K562 (cell line): ENCODE measurements around the gene FGFBP3. TPM values are rescaled to one million over a fixed set of nuclear protein-coding genes. Genes with fewer than 3 reads are reported as not detected.

Experiments
- ATAC-seq: fragments of 200-7000 bp; cut with Tn5 transposase; 3 replicates; pipeline ENCODE4 v1.9.1; 2020; ENCODE audit warnings: moderate library complexity
- BruUV-seq: library from RNA; stranded (reverse); fragments of 400-500 nt; replicated peaks from 2 replicates; lab custom pipeline; 2021; lab: Mats Ljungman, UMichigan
- CTCF ChIA-PET: fragments of 300-600 bp; formaldehyde crosslinking; extraction: SDS; loops from one replicate; lab custom pipeline; 2021; ENCODE audit warnings: low intra/inter-chr PET ratio; lab: Yijun Ruan, JAX
- POLR2A ChIA-PET: fragments of 300-600, 350-650 bp; sonication (Branson Sonifier 250); formaldehyde crosslinking; extraction: SDS; loops from one replicate; lab custom pipeline; 2021; ENCODE audit warnings: antibody characterized with exemption, inconsistent platforms; lab: Yijun Ruan, JAX
- DNase-seq, 4 experiments: peaks; one replicate each; pipeline versions ENCODE4 v3.0.0 to v3.0.0-alpha.2; 2011 to 2018; ENCODE audit warnings: low spot score in 3 of 4, mixed read lengths in 3 of 4; ENCODE audit errors: extremely low read depth in 1 of 4
- FAIRE-seq: peaks from 2 replicates; lab custom pipeline; 2011; peaks lifted over from hg19 to GRCh38; lab: Jason Lieb, UNC
- H2AFZ ChIP-seq: 2 replicates; pipeline ENCODE4 v1.6.0; 2011; ENCODE audit warnings: low read depth, low read length, control low read depth, inconsistent platforms
- H3K27ac ChIP-seq: fragments of 200-600 bp; 3 replicates; pipeline ENCODE4 v1.8.0; 2011; ENCODE audit warnings: low read depth, mild to moderate bottlenecking, control low read depth, inconsistent platforms, low read length, moderate library complexity, mixed read lengths; ENCODE audit errors: extremely low read depth
- H3K27me3 ChIP-seq, 2 experiments: fragments of 300-600 bp in 1 of 2; 2 replicates in 1 of 2; 3 replicates in 1 of 2; pipeline versions ENCODE4 v1.6.0 to v1.8.0; 2011; ENCODE audit warnings: inconsistent platforms in 2 of 2, low read length in 2 of 2, mild to moderate bottlenecking in 1 of 2, mixed read lengths in 1 of 2, moderate library complexity in 1 of 2; ENCODE audit not compliant: control insufficient read depth in 2 of 2, insufficient read depth in 2 of 2
- H3K36me3 ChIP-seq: fragments of 300-600 bp; 3 replicates; pipeline ENCODE4 v1.8.0; 2011; ENCODE audit warnings: mild to moderate bottlenecking, low read length, inconsistent platforms; ENCODE audit not compliant: control insufficient read depth, insufficient read depth
- H3K4me1 ChIP-seq, 2 experiments: fragments of 200-600 bp in 1 of 2; replicated peaks in 1 of 2; 2 replicates in 1 of 2; 3 replicates in 1 of 2; pipeline versions ENCODE4 v1.5.1 to v1.8.0; 2011; ENCODE audit warnings: inconsistent platforms in 2 of 2, low read length in 2 of 2, mild to moderate bottlenecking in 1 of 2, mixed read lengths in 1 of 2, moderate library complexity in 1 of 2; ENCODE audit not compliant: control insufficient read depth in 2 of 2, insufficient read depth in 2 of 2
- H3K4me2 ChIP-seq: 2 replicates; pipeline ENCODE4 v1.6.1; 2011; ENCODE audit warnings: low read length, control low read depth, inconsistent platforms, mixed read lengths; ENCODE audit not compliant: insufficient read depth
- H3K4me3 ChIP-seq: fragments of 200-600 bp; sonication (generic), shearing (Covaris generic); 2 replicates; pipeline ENCODE4 v1.5.1; 2016; ENCODE audit warnings: control low read depth, inconsistent platforms
- H3K79me2 ChIP-seq: fragments of 200-600 bp; 3 replicates; pipeline ENCODE4 v1.8.0; 2011; ENCODE audit warnings: low read length, inconsistent platforms; ENCODE audit not compliant: control insufficient read depth, insufficient read depth
- H3K9ac ChIP-seq, 2 experiments: 2 replicates each; pipeline versions ENCODE4 v1.6.0 to v1.6.1; 2011; ENCODE audit warnings: low read depth in 2 of 2, low read length in 2 of 2, control low read depth in 1 of 2, inconsistent platforms in 1 of 2, mild to moderate bottlenecking in 1 of 2, mixed read lengths in 1 of 2; ENCODE audit not compliant: insufficient read depth in 1 of 2
- H3K9me1 ChIP-seq: one replicate; pipeline ENCODE4 v1.6.0; 2011; ENCODE audit warnings: inconsistent platforms, mild to moderate bottlenecking, low read length, moderate library complexity; ENCODE audit not compliant: control insufficient read depth, insufficient read depth
- H3K9me3 ChIP-seq: replicated peaks from 2 replicates; pipeline ENCODE4 v1.5.1; 2011; ENCODE audit warnings: low read depth, low read length, inconsistent platforms; ENCODE audit not compliant: control insufficient read depth, insufficient read depth
- H4K20me1 ChIP-seq: replicated peaks from 2 replicates; pipeline ENCODE4 v1.6.1; 2011; ENCODE audit warnings: low read length, inconsistent platforms, mixed read lengths; ENCODE audit not compliant: control insufficient read depth, insufficient read depth
- ARHGAP35 ChIP-seq: fragments of 450-650 bp; IDR thresholded peaks from 2 replicates; pipeline ENCODE4 v1.6.1; 2018; ENCODE audit not compliant: partially characterized antibody
- CCNT2 ChIP-seq: IDR thresholded peaks from 2 replicates; pipeline ENCODE4 v1.6.1; 2011; ENCODE audit warnings: borderline replicate concordance, low read depth, mild to moderate bottlenecking, moderate library complexity, mixed read lengths, low read length; ENCODE audit not compliant: insufficient read length; ENCODE audit errors: extremely low read depth
- EHMT2 ChIP-seq: fragments of 450-650 bp; IDR thresholded peaks from 2 replicates; pipeline ENCODE4 v1.6.1; 2018; ENCODE audit warnings: antibody characterized with exemption
- ELF2 ChIP-seq: fragments of 250-450 bp; sonication (Bioruptor Pico); IDR thresholded peaks from 2 replicates; pipeline ENCODE4 v1.5.0; 2021; ENCODE audit warnings: mild to moderate bottlenecking
- GTF2F1 ChIP-seq: IDR thresholded peaks from 2 replicates; pipeline ENCODE4 v1.6.1; 2011; ENCODE audit warnings: low read depth, low read length, improper control_type of control experiment
- KAT8 ChIP-seq: fragments of 450-650 bp; IDR thresholded peaks from 2 replicates; pipeline ENCODE4 v1.6.1; 2016; ENCODE audit warnings: low read depth, mild to moderate bottlenecking
- SIN3A ChIP-seq, 2 experiments: fragments of 150-350 bp in 1 of 2; IDR thresholded peaks; 2 replicates each; pipeline ENCODE4 v1.6.1; 2011 to 2016; ENCODE audit warnings: borderline replicate concordance in 2 of 2, low read depth in 2 of 2, low read length in 2 of 2, mild to moderate bottlenecking in 2 of 2, moderate library complexity in 2 of 2; ENCODE audit not compliant: control insufficient read depth in 1 of 2
- SNIP1 ChIP-seq: fragments of 450-650 bp; IDR thresholded peaks from 2 replicates; pipeline ENCODE4 v1.7.1; 2017; ENCODE audit warnings: low read depth, mild to moderate bottlenecking
- ZZZ3 ChIP-seq: fragments of 450-650 bp; IDR thresholded peaks from 2 replicates; pipeline ENCODE4 v1.6.1; 2016; ENCODE audit warnings: antibody characterized with exemption, mild to moderate bottlenecking, moderate library complexity
- WGBS: fragments of 100-300 bp; shearing (Covaris generic); methylation state at CpG from one replicate; pipeline ENCODE4 v1.1.6; 2016; ENCODE audit warnings: low coverage, mixed read lengths; ENCODE audit not compliant: insufficient coverage; ENCODE audit errors: missing lambda C conversion rate; 5-methylcytosine and 5-hydroxymethylcytosine counted together
- in situ Hi-C: fragments of 300-500 bp; cut with MboI; formaldehyde crosslinking; loops from 4 replicates; pipeline ENCODE4 v1.15.0; 2018; ENCODE audit warnings: inconsistent platforms, mixed read lengths
- intact Hi-C: fragments of 100-400 bp; cut with micrococcal nuclease; formaldehyde crosslinking; loops from 2 replicates; pipeline ENCODE4 v1.14.2; 2022
- polyA plus RNA-seq, 8 experiments: library from polyadenylated mRNA; depleted of rRNA in 4 of 8; stranded (reverse) in 5 of 8; unstranded in 3 of 8; fragments of >200 nt; fragmentation: Nextera tagmentation in 2 of 8; fragmentation: Illumina TruSeq in 1 of 8; extraction: Ambion mirVana in 2 of 8; extraction: Trizol in 1 of 8; gene quantifications; 2 replicates each; pipeline versions ENCODE4 v1.2.1 to v1.2.3, GENCODE V29; 2011 to 2014; ENCODE audit warnings: inconsistent platforms in 1 of 8, missing spikeins in 1 of 8
- total RNA-seq, 7 experiments: library from RNA; depleted of rRNA in 6 of 7; stranded (reverse); fragments of >200 nt in 6 of 7; fragmentation: Illumina TruSeq in 2 of 7; extraction: Trizol in 2 of 7; gene quantifications; 2 replicates each; pipeline versions ENCODE4 v1.2.1 to v1.2.3, GENCODE V29; 2011 to 2021; ENCODE audit warnings: low replicate concordance in 1 of 7
- TF ChIP-seq, protein P1 (sequence below): IDR thresholded peaks from 2 replicates; pipeline ENCODE4 v1.6.1; 2014; ENCODE audit warnings: antibody characterized with exemption
- TF ChIP-seq, protein P2 (sequence below): IDR thresholded peaks from 2 replicates; pipeline ENCODE4 v1.6.1; 2011; ENCODE audit not compliant: insufficient read length; ENCODE audit errors: extremely low read depth
- TF ChIP-seq, protein P3 (sequence below), 2 experiments: fragments of 450-650 bp; formaldehyde crosslinking in 1 of 2; IDR thresholded peaks; 2 replicates each; pipeline versions ENCODE4 v1.4.0 to v1.6.1; 2014 to 2020; ENCODE audit warnings: mild to moderate bottlenecking in 2 of 2, borderline replicate concordance in 1 of 2, low read depth in 1 of 2

Gene FGFBP3
- total and polyA plus RNA-seq, 9 of the 15 experiments (the other 6 are each of a cell fraction or from before 2014, with no cell fraction given), result 0.58 to 3.0 (median 1.5) TPM

DNA sequence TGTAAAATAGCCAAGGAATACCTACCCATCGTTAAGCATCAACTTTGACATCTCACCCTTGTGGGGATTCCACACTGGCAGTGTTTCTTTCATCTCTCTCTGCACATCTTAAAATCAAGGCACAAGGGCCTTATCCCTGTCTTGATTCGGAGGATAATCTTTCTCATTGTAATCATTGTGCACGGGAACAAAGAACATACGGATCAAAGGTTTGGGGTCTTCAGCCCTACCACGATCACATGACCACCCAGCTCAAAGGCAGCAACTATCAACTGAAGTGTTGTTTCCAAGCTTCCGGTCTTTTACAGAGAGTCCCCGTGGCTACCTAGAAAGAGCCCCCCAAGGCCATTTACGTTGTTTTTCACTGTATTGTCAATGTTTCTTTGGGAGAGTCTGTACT lies 11.9 kb downstream of the FGFBP3 start:
- no TSS peak for BruUV-seq
- Histone ChIP-seq H3K27ac (no peak overlapping the region), H3K4me1 (peaks cover 0 to 11% of the 10 kb centered on the region in 2 experiments; a peak in 3 of 5 replicates), H3K36me3 (no peaks in the 10 kb centered on the region), H3K4me3 (no peak overlapping the region), H3K27me3 (no peaks in the 10 kb centered on the region), H2AFZ (0 out of 2 replicates have a peak overlapping the region, but pooled peaks have one; percentile 9), H3K9me3 (no peaks in the 10 kb centered on the region), H3K9ac (no peak overlapping the region), H3K9me1 (no peaks in the 10 kb centered on the region), H3K79me2 (no peaks in the 10 kb centered on the region), H3K4me2 (no peak overlapping the region), H4K20me1 (no peaks in the 10 kb centered on the region)
- ChIA-PET POLR2A (no interaction called here), CTCF (no interaction called here)
- intact Hi-C loops, result no loop called here
- FAIRE-seq, result no peak
- no peak for DNase-seq
- in situ Hi-C loops, result no loop called here
- no peak for ATAC-seq
- 45% methylated on average over 8 of the region's 8 CpGs for WGBS
- TF ChIP-seq, protein P1, sequence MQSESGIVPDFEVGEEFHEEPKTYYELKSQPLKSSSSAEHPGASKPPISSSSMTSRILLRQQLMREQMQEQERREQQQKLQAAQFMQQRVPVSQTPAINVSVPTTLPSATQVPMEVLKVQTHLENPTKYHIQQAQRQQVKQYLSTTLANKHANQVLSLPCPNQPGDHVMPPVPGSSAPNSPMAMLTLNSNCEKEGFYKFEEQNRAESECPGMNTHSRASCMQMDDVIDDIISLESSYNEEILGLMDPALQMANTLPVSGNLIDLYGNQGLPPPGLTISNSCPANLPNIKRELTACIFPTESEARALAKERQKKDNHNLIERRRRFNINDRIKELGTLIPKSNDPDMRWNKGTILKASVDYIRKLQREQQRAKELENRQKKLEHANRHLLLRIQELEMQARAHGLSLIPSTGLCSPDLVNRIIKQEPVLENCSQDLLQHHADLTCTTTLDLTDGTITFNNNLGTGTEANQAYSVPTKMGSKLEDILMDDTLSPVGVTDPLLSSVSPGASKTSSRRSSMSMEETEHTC, result no peak
- TF ChIP-seq, protein P2, sequence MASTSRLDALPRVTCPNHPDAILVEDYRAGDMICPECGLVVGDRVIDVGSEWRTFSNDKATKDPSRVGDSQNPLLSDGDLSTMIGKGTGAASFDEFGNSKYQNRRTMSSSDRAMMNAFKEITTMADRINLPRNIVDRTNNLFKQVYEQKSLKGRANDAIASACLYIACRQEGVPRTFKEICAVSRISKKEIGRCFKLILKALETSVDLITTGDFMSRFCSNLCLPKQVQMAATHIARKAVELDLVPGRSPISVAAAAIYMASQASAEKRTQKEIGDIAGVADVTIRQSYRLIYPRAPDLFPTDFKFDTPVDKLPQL, result no peak
- no peak for TF ChIP-seq CCNT2
- no peak for TF ChIP-seq GTF2F1
- TF ChIP-seq EHMT2, result no peak
- no peak for TF ChIP-seq SIN3A (IDR thresholded peaks at IDR 0.05; ENCODE audit: borderline replicate concordance in 2 of 2, control insufficient read depth in 1 of 2, low read depth in 2 of 2, low read length in 2 of 2)
- TF ChIP-seq KAT8, result no peak
- no peak for TF ChIP-seq ELF2 (CRISPR knock-in tag)
- TF ChIP-seq, protein P3, sequence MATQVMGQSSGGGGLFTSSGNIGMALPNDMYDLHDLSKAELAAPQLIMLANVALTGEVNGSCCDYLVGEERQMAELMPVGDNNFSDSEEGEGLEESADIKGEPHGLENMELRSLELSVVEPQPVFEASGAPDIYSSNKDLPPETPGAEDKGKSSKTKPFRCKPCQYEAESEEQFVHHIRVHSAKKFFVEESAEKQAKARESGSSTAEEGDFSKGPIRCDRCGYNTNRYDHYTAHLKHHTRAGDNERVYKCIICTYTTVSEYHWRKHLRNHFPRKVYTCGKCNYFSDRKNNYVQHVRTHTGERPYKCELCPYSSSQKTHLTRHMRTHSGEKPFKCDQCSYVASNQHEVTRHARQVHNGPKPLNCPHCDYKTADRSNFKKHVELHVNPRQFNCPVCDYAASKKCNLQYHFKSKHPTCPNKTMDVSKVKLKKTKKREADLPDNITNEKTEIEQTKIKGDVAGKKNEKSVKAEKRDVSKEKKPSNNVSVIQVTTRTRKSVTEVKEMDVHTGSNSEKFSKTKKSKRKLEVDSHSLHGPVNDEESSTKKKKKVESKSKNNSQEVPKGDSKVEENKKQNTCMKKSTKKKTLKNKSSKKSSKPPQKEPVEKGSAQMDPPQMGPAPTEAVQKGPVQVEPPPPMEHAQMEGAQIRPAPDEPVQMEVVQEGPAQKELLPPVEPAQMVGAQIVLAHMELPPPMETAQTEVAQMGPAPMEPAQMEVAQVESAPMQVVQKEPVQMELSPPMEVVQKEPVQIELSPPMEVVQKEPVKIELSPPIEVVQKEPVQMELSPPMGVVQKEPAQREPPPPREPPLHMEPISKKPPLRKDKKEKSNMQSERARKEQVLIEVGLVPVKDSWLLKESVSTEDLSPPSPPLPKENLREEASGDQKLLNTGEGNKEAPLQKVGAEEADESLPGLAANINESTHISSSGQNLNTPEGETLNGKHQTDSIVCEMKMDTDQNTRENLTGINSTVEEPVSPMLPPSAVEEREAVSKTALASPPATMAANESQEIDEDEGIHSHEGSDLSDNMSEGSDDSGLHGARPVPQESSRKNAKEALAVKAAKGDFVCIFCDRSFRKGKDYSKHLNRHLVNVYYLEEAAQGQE (IDR thresholded peaks at IDR 0.05; ENCODE audit: borderline replicate concordance), result no peak
- TF ChIP-seq, protein P3 (CRISPR knock-in tag; IDR thresholded peaks at IDR 0.05; ENCODE audit: low read depth), result no peak
- no peak for TF ChIP-seq SNIP1
- TF ChIP-seq ZZZ3, result no peak
- no peak for TF ChIP-seq ARHGAP35
